ENCODE data around the gene SELENOK.

The SELENOK gene

GRCh38 chr3:53846851-53847155 lies 44.9 kb downstream of the SELENOK start:
- Histone ChIP-seq H3K9ac (ENCODE audit: low read depth, low read length, poor library complexity, severe bottlenecking) (no peak overlapping the region), H3F3A (ENCODE audit: low read depth) (no peaks in the 10 kb centered on the region), H3K9me2 (replicated peaks; ENCODE audit: low read depth, low read length) (no peaks in the 10 kb centered on the region), H3K4me1 (ENCODE audit: insufficient read depth, low read length, poor library complexity, severe bottlenecking) (no peaks in the 10 kb centered on the region), H4K20me1 (ENCODE audit: insufficient read depth, low read length, poor library complexity, severe bottlenecking) (no peaks in the 10 kb centered on the region), H3K27me3 (ENCODE audit: insufficient read depth, low read length, poor library complexity, severe bottlenecking) (no peaks in the 10 kb centered on the region), H3K9me3 (ENCODE audit: insufficient read depth, low read depth, low read length) (no peaks in the 10 kb centered on the region), H3K36me3 (ENCODE audit: insufficient read depth, low read length) (no peaks in the 10 kb centered on the region), H3K4me3 (ENCODE audit: low read length, poor library complexity, severe bottlenecking) (no peak overlapping the region), H2AFZ (ENCODE audit: low read length) (no peak overlapping the region), H3K79me2 (ENCODE audit: insufficient read depth, low read length) (no peaks in the 10 kb centered on the region), H3K4me2 (ENCODE audit: low read depth, low read length, poor library complexity, severe bottlenecking) (no peak overlapping the region)
- TF ChIP-seq CTCF (conservative IDR thresholded peaks at IDR 0.05; ENCODE audit: low read length) (no peak), EZH2phosphoT487 (IDR thresholded peaks at IDR 0.05; ENCODE audit: borderline replicate concordance) (no peak)

- TF ChIP-seq CTCF (conservative IDR thresholded peaks at IDR 0.05; ENCODE audit: low read length) (no peak), EZH2phosphoT487 (IDR thresholded peaks at IDR 0.05; ENCODE audit: borderline replicate concordance) (no peak)
Observed at GRCh38 chr3:53846134-53846850, 45.4 kb downstream of the SELENOK start, which contains the start of the genes CHDH and IL17RB. TSS of gene CHDH (minus strand) at chr3:53846419. CDS start at chr3:53824008, 22,411 bp downstream. TSS of gene IL17RB (plus strand) at chr3:53846568. CDS start at chr3:53846589, 21 bp downstream.

GRCh38 chr3:53845881-53846133 lies 45.9 kb downstream of the SELENOK start:
- no peak overlapping the region for H3K4me3 ChIP-seq (ENCODE audit: low read length, poor library complexity, severe bottlenecking)
- H3K9ac ChIP-seq (ENCODE audit: low read depth, low read length, poor library complexity, severe bottlenecking), result no peak overlapping the region

More at GRCh38 chr3:53846134-53846850, 45.4 kb downstream of the SELENOK start, which contains the start of the genes CHDH and IL17RB:
- Histone ChIP-seq H3K27me3 (ENCODE audit: insufficient read depth, low read length, poor library complexity, severe bottlenecking) (no peaks in the 10 kb centered on the region), H3K9me3 (ENCODE audit: insufficient read depth, low read depth, low read length) (no peaks in the 10 kb centered on the region), H3K4me3 (ENCODE audit: low read length, poor library complexity, severe bottlenecking) (no peak within 1 kb of the TSS), H3K36me3 (ENCODE audit: insufficient read depth, low read length) (no peaks in the 10 kb centered on the region), H3K9me2 (replicated peaks; ENCODE audit: low read depth, low read length) (no peaks in the 10 kb centered on the region), H4K20me1 (ENCODE audit: insufficient read depth, low read length, poor library complexity, severe bottlenecking) (no peaks in the 10 kb centered on the region), H3K9ac (ENCODE audit: low read depth, low read length, poor library complexity, severe bottlenecking) (no peak within 1 kb of the TSS), H2AFZ (ENCODE audit: low read length) (no peak within 1 kb of the TSS), H3K4me2 (ENCODE audit: low read depth, low read length, poor library complexity, severe bottlenecking) (no peak within 1 kb of the TSS), H3K4me1 (ENCODE audit: insufficient read depth, low read length, poor library complexity, severe bottlenecking) (no peaks in the 10 kb centered on the region), H3K79me2 (ENCODE audit: insufficient read depth, low read length) (no peaks in the 10 kb centered on the region), H3F3A (ENCODE audit: low read depth) (no peaks in the 10 kb centered on the region)

More at GRCh38 chr3:53845881-53846133, 45.9 kb downstream of the SELENOK start:
- H3K4me2 ChIP-seq (ENCODE audit: low read depth, low read length, poor library complexity, severe bottlenecking), result no peak overlapping the region
- H3K9me3 ChIP-seq (ENCODE audit: insufficient read depth, low read depth, low read length), result no peaks in the 10 kb centered on the region
- H3F3A ChIP-seq (ENCODE audit: low read depth), result no peaks in the 10 kb centered on the region
- no peaks in the 10 kb centered on the region for H3K9me2 ChIP-seq (replicated peaks; ENCODE audit: low read depth, low read length)
- TF ChIP-seq CTCF (conservative IDR thresholded peaks at IDR 0.05; ENCODE audit: low read length), result no peak
- TF ChIP-seq EZH2phosphoT487 (IDR thresholded peaks at IDR 0.05; ENCODE audit: borderline replicate concordance), result no peak
- H3K27me3 ChIP-seq (ENCODE audit: insufficient read depth, low read length, poor library complexity, severe bottlenecking), result no peaks in the 10 kb centered on the region
- H2AFZ ChIP-seq (ENCODE audit: low read length), result no peak overlapping the region
- no peaks in the 10 kb centered on the region for H3K79me2 ChIP-seq (ENCODE audit: insufficient read depth, low read length)
- no peaks in the 10 kb centered on the region for H3K4me1 ChIP-seq (ENCODE audit: insufficient read depth, low read length, poor library complexity, severe bottlenecking)
- no peaks in the 10 kb centered on the region for H3K36me3 ChIP-seq (ENCODE audit: insufficient read depth, low read length)
- no peaks in the 10 kb centered on the region for H4K20me1 ChIP-seq (ENCODE audit: insufficient read depth, low read length, poor library complexity, severe bottlenecking)
